Trophoblast cell (in vitro differentiated cells and primary cell): ENCODE results near the gene LRRC8D.
"Not testable (repeated sequence)": the region's sequence is repeated elsewhere in the genome, so short reads cannot be mapped to it uniquely, and the experiment has no call there.

Source experiments
- DNase-seq, 2 donors: peaks; one replicate each; pipeline ENCODE4 v3.0.0-alpha.2; 2016
- H2AFZ ChIP-seq: 2 replicates; pipeline ENCODE4 v1.6.1; 2013; ENCODE audit warnings: low read length, moderate library complexity, mild to moderate bottlenecking; ENCODE audit not compliant: insufficient read depth, poor library complexity
- H2AK5ac ChIP-seq: 2 replicates; pipeline ENCODE4 v1.6.1; 2013; ENCODE audit warnings: mild to moderate bottlenecking, low read length
- H2BK120ac ChIP-seq: 2 replicates; pipeline ENCODE4 v1.6.1; 2013; ENCODE audit warnings: low read length, mild to moderate bottlenecking, moderate library complexity; ENCODE audit not compliant: insufficient read depth, poor library complexity
- H2BK12ac ChIP-seq: 2 replicates; pipeline ENCODE4 v1.6.1; 2013; ENCODE audit warnings: mild to moderate bottlenecking, low read length, moderate library complexity
- H2BK5ac ChIP-seq: 2 replicates; pipeline ENCODE4 v1.6.1; 2013; ENCODE audit warnings: low read length, low read depth, moderate library complexity, mild to moderate bottlenecking; ENCODE audit not compliant: poor library complexity
- H3K14ac ChIP-seq: 2 replicates; pipeline ENCODE4 v1.6.1; 2013; ENCODE audit warnings: mild to moderate bottlenecking, low read length
- H3K18ac ChIP-seq: 2 replicates; pipeline ENCODE4 v1.6.1; 2013; ENCODE audit warnings: mild to moderate bottlenecking, low read length
- H3K23ac ChIP-seq: 2 replicates; pipeline ENCODE4 v1.6.1; 2013; ENCODE audit warnings: low read length
- H3K27ac ChIP-seq: 2 replicates; pipeline ENCODE4 v1.5.1; 2013; ENCODE audit warnings: low read depth, mild to moderate bottlenecking, inconsistent platforms, low read length, moderate library complexity
- H3K27me3 ChIP-seq: 2 replicates; pipeline ENCODE4 v1.6.1; 2013; ENCODE audit warnings: inconsistent platforms, mild to moderate bottlenecking, low read length, moderate library complexity; ENCODE audit not compliant: insufficient read depth
- H3K36me3 ChIP-seq, 2 experiments: 1 replicate in 1 of 2; 2 replicates in 1 of 2; pipeline ENCODE4 v1.6.1; 2013; ENCODE audit warnings: low read length in 2 of 2, mild to moderate bottlenecking in 2 of 2, moderate library complexity in 1 of 2; ENCODE audit not compliant: insufficient read depth in 2 of 2, control insufficient read depth in 1 of 2
- H3K4ac ChIP-seq: 2 replicates; pipeline ENCODE4 v1.6.1; 2013; ENCODE audit warnings: low read depth, mild to moderate bottlenecking, low read length, moderate library complexity
- H3K4me1 ChIP-seq, 2 experiments: 1 replicate in 1 of 2; 2 replicates in 1 of 2; pipeline ENCODE4 v1.6.1; 2013; ENCODE audit warnings: low read length in 2 of 2, mild to moderate bottlenecking in 2 of 2, moderate library complexity in 1 of 2; ENCODE audit not compliant: insufficient read depth in 2 of 2, control insufficient read depth in 1 of 2
- H3K4me2 ChIP-seq: 2 replicates; pipeline ENCODE4 v1.6.1; 2013; ENCODE audit warnings: inconsistent platforms, mild to moderate bottlenecking, low read length, moderate library complexity
- H3K4me3 ChIP-seq: 2 replicates; pipeline ENCODE4 v1.5.1; 2013; ENCODE audit warnings: mild to moderate bottlenecking, low read depth, low read length, inconsistent platforms
- H3K79me1 ChIP-seq: one replicate; pipeline ENCODE4 v1.6.1; 2013; ENCODE audit warnings: low read length
- H3K79me2 ChIP-seq: 2 replicates; pipeline ENCODE4 v1.6.1; 2013; ENCODE audit warnings: low read length, mild to moderate bottlenecking; ENCODE audit not compliant: control insufficient read depth, insufficient read depth, poor library complexity
- H3K9ac ChIP-seq: 2 replicates; pipeline ENCODE4 v1.6.1; 2013; ENCODE audit warnings: mild to moderate bottlenecking, low read length
- H3K9me3 ChIP-seq: 2 replicates; pipeline ENCODE4 v1.6.1; 2013; ENCODE audit warnings: low read depth, mild to moderate bottlenecking, control low read depth, inconsistent platforms, low read length; ENCODE audit not compliant: insufficient read depth
- H4K12ac ChIP-seq: 2 replicates; pipeline ENCODE4 v1.6.1; 2013; ENCODE audit warnings: low read depth, mild to moderate bottlenecking, low read length, moderate library complexity
- H4K8ac ChIP-seq: 2 replicates; pipeline ENCODE4 v1.6.1; 2013; ENCODE audit warnings: low read depth, mild to moderate bottlenecking, low read length, moderate library complexity
- H4K91ac ChIP-seq: one replicate; pipeline ENCODE4 v1.6.1; 2013; ENCODE audit warnings: low read depth, mild to moderate bottlenecking, low read length, moderate library complexity
- WGBS: extraction: QIAGEN DNeasy Blood & Tissue Kit; methylation state at CpG from one replicate; pipeline ENCODE4 v1.1.7; 2013; ENCODE audit warnings: missing lambda C conversion rate; ENCODE audit not compliant: insufficient read length, insufficient coverage; ENCODE audit errors: extremely low coverage; 5-methylcytosine and 5-hydroxymethylcytosine counted together

Gene LRRC8D

GRCh38 chr1:89797876-89798275 lies 23.0 kb upstream of the LRRC8D start:
- H3K79me1 ChIP-seq, result not testable (repeated sequence)

GRCh38 chr1:89799495-89799894 lies 21.3 kb upstream of the LRRC8D start:
- H4K12ac ChIP-seq, result no peak overlapping the region
- DNase-seq, result no peak
- no peak overlapping the region for H2AFZ ChIP-seq
- no peaks in the 10 kb centered on the region for H3K27me3 ChIP-seq
- no peak overlapping the region for H3K4me3 ChIP-seq
- no peaks in the 10 kb centered on the region for H3K79me2 ChIP-seq
- H3K14ac ChIP-seq, result no peak overlapping the region
- H2AK5ac ChIP-seq, result no peak overlapping the region
- H4K91ac ChIP-seq, result no peak overlapping the region
- H3K79me1 ChIP-seq, result no peaks in the 10 kb centered on the region
- peaks cover 1% of the 10 kb centered on the region for H3K9me3 ChIP-seq
- H3K27ac ChIP-seq, result no peak overlapping the region
- H3K36me3 ChIP-seq, result no peaks in the 10 kb centered on the region
- no peak overlapping the region for H3K18ac ChIP-seq
- H2BK12ac ChIP-seq, result no peak overlapping the region
- no peak overlapping the region for H2BK5ac ChIP-seq
- no peak overlapping the region for H3K4ac ChIP-seq
- H4K8ac ChIP-seq, result no peak overlapping the region
- no peak overlapping the region for H3K23ac ChIP-seq
- no peak overlapping the region for H3K9ac ChIP-seq
- peaks cover 0 to 1% of the 10 kb centered on the region in 2 experiments for H3K4me1 ChIP-seq
- H2BK120ac ChIP-seq, result no peak overlapping the region
- no peak overlapping the region for H3K4me2 ChIP-seq
- no CpG with 5 or more reads among the region's 4 CpGs for WGBS

More at GRCh38 chr1:89797876-89798275, 23.0 kb upstream of the LRRC8D start:
- H4K91ac ChIP-seq, H3K14ac ChIP-seq, DNase-seq, H2AFZ ChIP-seq, H2BK12ac ChIP-seq, H3K36me3 ChIP-seq, H3K79me2 ChIP-seq, H3K9ac ChIP-seq, H4K8ac ChIP-seq, H2AK5ac ChIP-seq, H2BK5ac ChIP-seq, H3K4ac ChIP-seq, H2BK120ac ChIP-seq, H3K4me2 ChIP-seq, H3K27me3 ChIP-seq, H4K12ac ChIP-seq, H3K27ac ChIP-seq, H3K4me3 ChIP-seq, H3K23ac ChIP-seq, H3K9me3 ChIP-seq, H3K18ac ChIP-seq, H3K4me1 ChIP-seq: not testable (repeated sequence)
- WGBS, result no CpG with 5 or more reads among the region's 32 CpGs

- H3K4ac ChIP-seq, result no peak overlapping the region
- H4K8ac ChIP-seq, result no peak overlapping the region
- H3K14ac ChIP-seq, result no peak overlapping the region
- no peak overlapping the region for H3K27ac ChIP-seq
- H3K23ac ChIP-seq, result no peak overlapping the region
- no peaks in the 10 kb centered on the region for H3K27me3 ChIP-seq
- no peaks in the 10 kb centered on the region for H3K79me2 ChIP-seq
- no peak overlapping the region for H2BK5ac ChIP-seq
- no peak overlapping the region for H3K9ac ChIP-seq
- H3K18ac ChIP-seq, result no peak overlapping the region
- no peak overlapping the region for H2BK120ac ChIP-seq
- no peaks in the 10 kb centered on the region for H3K36me3 ChIP-seq
- H3K4me3 ChIP-seq, result no peak overlapping the region
- no peak overlapping the region for H2AK5ac ChIP-seq
- H2AFZ ChIP-seq, result no peak overlapping the region
- no peak overlapping the region for H4K91ac ChIP-seq
- no peak overlapping the region for H4K12ac ChIP-seq
- H3K4me2 ChIP-seq, result no peak overlapping the region
- no peaks in the 10 kb centered on the region for H3K4me1 ChIP-seq
- H3K79me1 ChIP-seq, result no peaks in the 10 kb centered on the region
- H2BK12ac ChIP-seq, result no peak overlapping the region
- no CpG with 5 or more reads among the region's 4 CpGs for WGBS
- DNase-seq, result no peak
- H3K9me3 ChIP-seq, result peaks cover 1% of the 10 kb centered on the region
Observed at GRCh38 chr1:89800022-89800655, 20.7 kb upstream of the LRRC8D start.

- Histone ChIP-seq H3K79me1 (no peaks in the 10 kb centered on the region), H2BK5ac (no peak overlapping the region), H2AFZ (no peak overlapping the region), H3K9me3 (peaks cover 1% of the 10 kb centered on the region), H3K4ac (no peak overlapping the region), H3K4me2 (no peak overlapping the region), H3K27me3 (no peaks in the 10 kb centered on the region), H2BK120ac (no peak overlapping the region), H3K4me1 (no peaks in the 10 kb centered on the region), H3K4me3 (no peak overlapping the region), H3K79me2 (no peaks in the 10 kb centered on the region), H2AK5ac (no peak overlapping the region), H3K18ac (no peak overlapping the region), H2BK12ac (no peak overlapping the region), H3K14ac (no peak overlapping the region), H4K8ac (no peak overlapping the region), H3K9ac (no peak overlapping the region), H3K23ac (no peak overlapping the region), H4K12ac (no peak overlapping the region), H3K36me3 (no peaks in the 10 kb centered on the region), H4K91ac (no peak overlapping the region), H3K27ac (no peak overlapping the region)
- no peak for DNase-seq
- WGBS, result no CpG with 5 or more reads among the region's 7 CpGs
Observed at GRCh38 chr1:89800718-89801117, 20.1 kb upstream of the LRRC8D start.
